GM20431 (cell line): ENCODE data around the gene GLUD2.

Experiments used
- in situ Hi-C: fragments of 300-500 bp; cut with MseI, MboI; formaldehyde crosslinking; loops from one replicate; pipeline ENCODE4 v1.15.0; 2020; ENCODE audit warnings: low sequenced_read_pairs; ENCODE audit not compliant: unreplicated experiment

Gene GLUD2

GRCh38 chrX:121093011-121093410 is 45.6 kb downstream of the GLUD2 start:
- in situ Hi-C loops: no loop called here
